ENCODE results near the gene NT5C2.
"Not testable (repeated sequence)": the region's sequence is repeated elsewhere in the genome, so short reads cannot be mapped to it uniquely, and the experiment has no call there.

DNA sequence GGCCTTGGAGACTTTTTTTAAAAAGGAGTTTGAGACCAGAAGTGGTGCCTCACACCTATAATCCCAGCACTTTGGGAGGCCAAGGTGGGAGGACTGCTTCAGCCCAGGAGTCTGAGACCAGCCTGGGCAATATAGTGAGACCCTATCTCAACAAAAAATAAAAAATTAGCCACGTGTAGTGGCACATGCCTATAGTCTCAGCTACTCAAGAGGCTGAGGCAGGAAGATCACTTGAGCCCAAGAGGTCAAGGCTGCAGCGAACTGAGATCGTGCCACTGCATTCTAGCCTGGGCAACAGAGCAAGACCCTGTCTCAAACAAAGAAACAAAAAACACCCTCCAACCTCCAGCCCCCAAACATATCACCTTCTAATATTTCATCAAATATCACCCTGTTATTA lies 49.4 kb downstream of the NT5C2 start:
- not testable (repeated sequence) for TF ChIP-seq BACH1 (IDR thresholded peaks at IDR 0.05; ENCODE audit: low read length); EZH2 (IDR thresholded peaks at IDR 0.05; ENCODE audit: low read depth, low read length, severe bottlenecking); SIX5 (IDR thresholded peaks at IDR 0.05; ENCODE audit: low read depth, low read length); RAD21 (IDR thresholded peaks at IDR 0.05 in 1 of 2, conservative IDR thresholded peaks at IDR 0.05 in 1 of 2; ENCODE audit: low read depth in 2 of 2, low read length in 2 of 2)
- TF ChIP-seq, protein P1, sequence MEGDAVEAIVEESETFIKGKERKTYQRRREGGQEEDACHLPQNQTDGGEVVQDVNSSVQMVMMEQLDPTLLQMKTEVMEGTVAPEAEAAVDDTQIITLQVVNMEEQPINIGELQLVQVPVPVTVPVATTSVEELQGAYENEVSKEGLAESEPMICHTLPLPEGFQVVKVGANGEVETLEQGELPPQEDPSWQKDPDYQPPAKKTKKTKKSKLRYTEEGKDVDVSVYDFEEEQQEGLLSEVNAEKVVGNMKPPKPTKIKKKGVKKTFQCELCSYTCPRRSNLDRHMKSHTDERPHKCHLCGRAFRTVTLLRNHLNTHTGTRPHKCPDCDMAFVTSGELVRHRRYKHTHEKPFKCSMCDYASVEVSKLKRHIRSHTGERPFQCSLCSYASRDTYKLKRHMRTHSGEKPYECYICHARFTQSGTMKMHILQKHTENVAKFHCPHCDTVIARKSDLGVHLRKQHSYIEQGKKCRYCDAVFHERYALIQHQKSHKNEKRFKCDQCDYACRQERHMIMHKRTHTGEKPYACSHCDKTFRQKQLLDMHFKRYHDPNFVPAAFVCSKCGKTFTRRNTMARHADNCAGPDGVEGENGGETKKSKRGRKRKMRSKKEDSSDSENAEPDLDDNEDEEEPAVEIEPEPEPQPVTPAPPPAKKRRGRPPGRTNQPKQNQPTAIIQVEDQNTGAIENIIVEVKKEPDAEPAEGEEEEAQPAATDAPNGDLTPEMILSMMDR (IDR thresholded peaks at IDR 0.05; ENCODE audit: control extremely low read depth in 1 of 3, insufficient read depth in 1 of 3, low read depth in 1 of 3, low read length in 3 of 3) = not testable (repeated sequence)
